HCT116 (cell line): Measurements from ENCODE around the gene PHACTR1. TPM values are rescaled to one million over a fixed set of nuclear protein-coding genes. Genes with fewer than 3 reads are reported as not detected.

ENCODE experiments used
- ATAC-seq: fragments of 200-7000 bp; cut with Tn5 transposase; 2 replicates; pipeline ENCODE4 v1.9.1; 2020; ENCODE audit warnings: mild to moderate bottlenecking, moderate library complexity
- BruUV-seq: library from RNA; stranded (reverse); fragments of 400-500 nt; replicated peaks from 2 replicates; lab custom pipeline; 2021; lab: Mats Ljungman, UMichigan
- CTCF ChIA-PET: fragments of 300-600 bp; sonication (Branson Sonifier 250); formaldehyde crosslinking; loops from one replicate; lab custom pipeline; 2021; ENCODE audit warnings: antibody characterized with exemption; lab: Charles Lee
- POLR2A ChIA-PET: fragments of 300-600, 350-600 bp; sonication (Branson Sonifier 250); formaldehyde crosslinking; loops from one replicate; lab custom pipeline; 2021; ENCODE audit warnings: antibody characterized with exemption; lab: Charles Lee
- RAD21 ChIA-PET, 2 experiments: fragments of 300-600 bp; sonication (Branson Sonifier 250); formaldehyde crosslinking; loops; one replicate each; lab custom pipeline; 2023; ENCODE audit warnings: low total read pairs in 2 of 2; ENCODE audit not compliant: uncharacterized antibody in 2 of 2, unreplicated experiment in 2 of 2, low non-redundant PET in 1 of 2; lab: Charles Lee
- DNase-seq: peaks from one replicate; pipeline ENCODE4 v3.0.0-alpha.2; 2010; ENCODE audit warnings: low read depth, low spot score
- H2AFZ ChIP-seq: fragments of 200-600 bp; shearing (Covaris generic), sonication (generic); 2 replicates; pipeline ENCODE4 v1.6.1; 2017; ENCODE audit warnings: low read depth, mixed run types, mixed read lengths, antibody characterized with exemption, low read length; ENCODE audit not compliant: poor library complexity, severe bottlenecking
- H3K27ac ChIP-seq: 2 replicates; pipeline ENCODE4 v1.5.1; 2012; ENCODE audit warnings: low read depth, low read length
- H3K27me3 ChIP-seq: fragments of 200-600 bp; sonication (generic); 2 replicates; pipeline ENCODE4 v1.6.1; 2016; ENCODE audit warnings: mixed run types, low read length, mixed read lengths; ENCODE audit not compliant: insufficient read depth
- H3K36me3 ChIP-seq, 2 experiments: fragments of 200-500 bp in 1 of 2; fragments of 200-600 bp in 1 of 2; sonication (Bioruptor generic) in 1 of 2; sonication (generic) in 1 of 2; 2 replicates each; pipeline versions ENCODE4 v1.5.1 to v1.6.1; 2014 to 2016; ENCODE audit warnings: low read length in 2 of 2, inconsistent platforms in 1 of 2, mixed read lengths in 1 of 2, mixed run types in 1 of 2; ENCODE audit not compliant: insufficient read depth in 2 of 2, control insufficient read depth in 1 of 2
- H3K4me1 ChIP-seq, 2 experiments: fragments of 200-600 bp in 1 of 2; sonication (generic) in 1 of 2; 2 replicates each; pipeline versions ENCODE4 v1.5.1 to v1.6.1; 2012 to 2017; ENCODE audit warnings: low read length in 2 of 2, inconsistent platforms in 1 of 2, mild to moderate bottlenecking in 1 of 2, mixed read lengths in 1 of 2, mixed run types in 1 of 2, moderate library complexity in 1 of 2; ENCODE audit not compliant: insufficient read depth in 2 of 2, control insufficient read depth in 1 of 2
- H3K4me2 ChIP-seq: fragments of 200-600 bp; sonication (generic); 2 replicates; pipeline ENCODE4 v1.6.1; 2017; ENCODE audit warnings: mixed run types, low read length, mixed read lengths
- H3K4me3 ChIP-seq, 2 experiments: fragments of 200-600 bp in 1 of 2; sonication (generic) in 1 of 2; replicated peaks in 1 of 2; 2 replicates each; pipeline ENCODE4 v1.5.1; 2011 to 2016; ENCODE audit warnings: low read length in 2 of 2, control low read depth in 1 of 2, low read depth in 1 of 2, mild to moderate bottlenecking in 1 of 2, mixed read lengths in 1 of 2, mixed run types in 1 of 2
- H3K79me2 ChIP-seq: fragments of 200-600 bp; sonication (generic); 2 replicates; pipeline ENCODE4 v1.6.1; 2017; ENCODE audit warnings: mild to moderate bottlenecking, mixed run types, low read length, moderate library complexity, mixed read lengths; ENCODE audit not compliant: insufficient read depth
- H3K9ac ChIP-seq: fragments of 200-600 bp; sonication (generic); 2 replicates; pipeline ENCODE4 v1.6.1; 2016; ENCODE audit warnings: low read length, mixed read lengths
- H3K9me2 ChIP-seq: fragments of 200-600 bp; sonication (generic), shearing (Covaris generic); 2 replicates; pipeline ENCODE4 v1.6.1; 2017; ENCODE audit warnings: mixed run types, mild to moderate bottlenecking, moderate library complexity; ENCODE audit not compliant: insufficient read depth
- H3K9me3 ChIP-seq, 2 experiments: fragments of 200-500 bp in 1 of 2; fragments of 200-600 bp in 1 of 2; sonication (Bioruptor generic) in 1 of 2; sonication (generic) in 1 of 2; 2 replicates each; pipeline ENCODE4 v1.6.1; 2014 to 2017; ENCODE audit warnings: low read length in 2 of 2, mixed read lengths in 2 of 2, inconsistent platforms in 1 of 2, low read depth in 1 of 2, mild to moderate bottlenecking in 1 of 2, mixed run types in 1 of 2, moderate library complexity in 1 of 2; ENCODE audit not compliant: control insufficient read depth in 1 of 2, insufficient read depth in 1 of 2
- H4K20me1 ChIP-seq: fragments of 200-600 bp; sonication (generic), shearing (Covaris generic); 2 replicates; pipeline ENCODE4 v1.6.1; 2017; ENCODE audit warnings: mixed run types, mild to moderate bottlenecking, moderate library complexity; ENCODE audit not compliant: insufficient read depth
- CEBPB ChIP-seq: IDR thresholded peaks from 2 replicates; pipeline ENCODE4 v1.6.1; 2012; ENCODE audit warnings: low read depth
- EGR1 ChIP-seq: IDR thresholded peaks from 2 replicates; pipeline ENCODE4 v1.6.1; 2012; ENCODE audit warnings: low read depth
- ELF1 ChIP-seq: IDR thresholded peaks from 2 replicates; pipeline ENCODE4 v1.6.1; 2012; ENCODE audit warnings: low read depth, borderline replicate concordance
- FOSL1 ChIP-seq: IDR thresholded peaks from 2 replicates; pipeline ENCODE4 v1.6.1; 2012; ENCODE audit warnings: low read depth
- POLR2A ChIP-seq: IDR thresholded peaks from 2 replicates; pipeline ENCODE4 v1.7.0; 2011; ENCODE audit warnings: borderline replicate concordance; ENCODE audit not compliant: insufficient read depth, insufficient read length; ENCODE audit errors: extremely low read depth
- POLR2AphosphoS5 ChIP-seq: IDR thresholded peaks from 2 replicates; pipeline ENCODE4 v1.6.1; 2011; ENCODE audit warnings: mild to moderate bottlenecking, low read depth, low read length, moderate library complexity
- RAD21 ChIP-seq: IDR thresholded peaks from 2 replicates; pipeline ENCODE4 v1.6.1; 2012; ENCODE audit warnings: low read depth, mild to moderate bottlenecking
- SIN3A ChIP-seq: IDR thresholded peaks from 2 replicates; pipeline ENCODE4 v1.6.1; 2012; ENCODE audit warnings: low read depth
- SP1 ChIP-seq: IDR thresholded peaks from 2 replicates; pipeline ENCODE4 v1.6.1; 2012; ENCODE audit warnings: low read depth
- TCF7L2 ChIP-seq: IDR thresholded peaks from 2 replicates; pipeline ENCODE4 v1.7.0; 2011; ENCODE audit warnings: borderline replicate concordance, inconsistent platforms; ENCODE audit not compliant: insufficient read depth, insufficient read length; ENCODE audit errors: extremely low read depth
- YY1 ChIP-seq: IDR thresholded peaks from 2 replicates; pipeline ENCODE4 v1.6.1; 2011; ENCODE audit warnings: low read length, low read depth, moderate library complexity, mild to moderate bottlenecking; ENCODE audit not compliant: insufficient replicate concordance; ENCODE audit errors: extremely low read depth
- ZFX ChIP-seq: fragments of 450-650 bp; IDR thresholded peaks from 2 replicates; pipeline ENCODE4 v1.6.1; 2017
- intact Hi-C: fragments of 100-400 bp; cut with micrococcal nuclease; formaldehyde crosslinking; loops from 2 replicates; pipeline ENCODE4 v1.10.0; 2022
- total RNA-seq: library from RNA; stranded (reverse); gene quantifications from one replicate; pipeline ENCODE4 v1.2.1, GENCODE V29; 2021; ENCODE audit not compliant: unreplicated experiment
- TF ChIP-seq, protein P1 (sequence below): IDR thresholded peaks from 2 replicates; pipeline ENCODE4 v1.6.1; 2012
- TF ChIP-seq, protein P2 (sequence below): IDR thresholded peaks from 2 replicates; pipeline ENCODE4 v1.6.1; 2012; ENCODE audit warnings: low read depth
- TF ChIP-seq, protein P3 (sequence below): IDR thresholded peaks from 2 replicates; pipeline ENCODE4 v1.6.1; 2011; ENCODE audit warnings: mild to moderate bottlenecking, low read length, moderate library complexity; ENCODE audit not compliant: insufficient replicate concordance; ENCODE audit errors: extremely low read depth

The PHACTR1 gene
- total RNA-seq, 1 experiment from 2014 or later = 0.17 TPM

DNA sequence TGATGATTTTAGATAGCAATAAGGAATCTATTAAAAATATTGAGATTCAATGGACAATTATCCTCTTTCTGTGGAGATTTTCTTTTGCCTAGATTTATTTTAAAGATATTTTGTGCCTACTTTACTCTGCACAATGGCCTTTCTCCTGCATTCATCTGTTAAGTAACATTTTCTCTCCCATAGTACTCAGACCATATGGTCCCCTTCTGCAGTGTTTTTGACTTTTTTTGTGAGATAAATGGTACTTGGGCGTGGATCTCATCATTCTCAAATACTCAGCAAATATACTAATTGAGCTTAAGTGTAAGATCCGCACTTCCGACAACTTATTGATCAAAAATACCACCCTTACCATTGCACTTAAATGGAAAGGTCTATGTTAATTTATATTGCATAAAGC is 55.8 kb downstream of the PHACTR1 start:
- Histone ChIP-seq H2AFZ (no peak overlapping the region), H3K4me1 (no peaks in the 10 kb centered on the region), H3K9ac (no peak overlapping the region), H3K4me3 (no peak overlapping the region), H3K9me3 (no peaks in the 10 kb centered on the region), H3K79me2 (no peaks in the 10 kb centered on the region), H4K20me1 (no peaks in the 10 kb centered on the region), H3K36me3 (no peaks in the 10 kb centered on the region), H3K27ac (no peak overlapping the region), H3K4me2 (no peak overlapping the region), H3K9me2 (no peaks in the 10 kb centered on the region), H3K27me3 (peaks cover 42% of the 10 kb centered on the region)
- ChIA-PET CTCF (no interaction called here), POLR2A (no interaction called here), RAD21 (no interaction called here)
- intact Hi-C loops = no loop called here
- TF ChIP-seq RAD21 (no peak), ELF1 (no peak), SP1 (no peak), EGR1 (no peak), ZFX (no peak), FOSL1 (no peak), POLR2AphosphoS5 (no peak), CEBPB (no peak), TCF7L2 (no peak), SIN3A (no peak), YY1 (no peak), POLR2A (no peak)
- TF ChIP-seq, protein P1, sequence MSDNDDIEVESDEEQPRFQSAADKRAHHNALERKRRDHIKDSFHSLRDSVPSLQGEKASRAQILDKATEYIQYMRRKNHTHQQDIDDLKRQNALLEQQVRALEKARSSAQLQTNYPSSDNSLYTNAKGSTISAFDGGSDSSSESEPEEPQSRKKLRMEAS = no peak
- TF ChIP-seq, protein P2, sequence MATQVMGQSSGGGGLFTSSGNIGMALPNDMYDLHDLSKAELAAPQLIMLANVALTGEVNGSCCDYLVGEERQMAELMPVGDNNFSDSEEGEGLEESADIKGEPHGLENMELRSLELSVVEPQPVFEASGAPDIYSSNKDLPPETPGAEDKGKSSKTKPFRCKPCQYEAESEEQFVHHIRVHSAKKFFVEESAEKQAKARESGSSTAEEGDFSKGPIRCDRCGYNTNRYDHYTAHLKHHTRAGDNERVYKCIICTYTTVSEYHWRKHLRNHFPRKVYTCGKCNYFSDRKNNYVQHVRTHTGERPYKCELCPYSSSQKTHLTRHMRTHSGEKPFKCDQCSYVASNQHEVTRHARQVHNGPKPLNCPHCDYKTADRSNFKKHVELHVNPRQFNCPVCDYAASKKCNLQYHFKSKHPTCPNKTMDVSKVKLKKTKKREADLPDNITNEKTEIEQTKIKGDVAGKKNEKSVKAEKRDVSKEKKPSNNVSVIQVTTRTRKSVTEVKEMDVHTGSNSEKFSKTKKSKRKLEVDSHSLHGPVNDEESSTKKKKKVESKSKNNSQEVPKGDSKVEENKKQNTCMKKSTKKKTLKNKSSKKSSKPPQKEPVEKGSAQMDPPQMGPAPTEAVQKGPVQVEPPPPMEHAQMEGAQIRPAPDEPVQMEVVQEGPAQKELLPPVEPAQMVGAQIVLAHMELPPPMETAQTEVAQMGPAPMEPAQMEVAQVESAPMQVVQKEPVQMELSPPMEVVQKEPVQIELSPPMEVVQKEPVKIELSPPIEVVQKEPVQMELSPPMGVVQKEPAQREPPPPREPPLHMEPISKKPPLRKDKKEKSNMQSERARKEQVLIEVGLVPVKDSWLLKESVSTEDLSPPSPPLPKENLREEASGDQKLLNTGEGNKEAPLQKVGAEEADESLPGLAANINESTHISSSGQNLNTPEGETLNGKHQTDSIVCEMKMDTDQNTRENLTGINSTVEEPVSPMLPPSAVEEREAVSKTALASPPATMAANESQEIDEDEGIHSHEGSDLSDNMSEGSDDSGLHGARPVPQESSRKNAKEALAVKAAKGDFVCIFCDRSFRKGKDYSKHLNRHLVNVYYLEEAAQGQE = no peak
- TF ChIP-seq, protein P3, sequence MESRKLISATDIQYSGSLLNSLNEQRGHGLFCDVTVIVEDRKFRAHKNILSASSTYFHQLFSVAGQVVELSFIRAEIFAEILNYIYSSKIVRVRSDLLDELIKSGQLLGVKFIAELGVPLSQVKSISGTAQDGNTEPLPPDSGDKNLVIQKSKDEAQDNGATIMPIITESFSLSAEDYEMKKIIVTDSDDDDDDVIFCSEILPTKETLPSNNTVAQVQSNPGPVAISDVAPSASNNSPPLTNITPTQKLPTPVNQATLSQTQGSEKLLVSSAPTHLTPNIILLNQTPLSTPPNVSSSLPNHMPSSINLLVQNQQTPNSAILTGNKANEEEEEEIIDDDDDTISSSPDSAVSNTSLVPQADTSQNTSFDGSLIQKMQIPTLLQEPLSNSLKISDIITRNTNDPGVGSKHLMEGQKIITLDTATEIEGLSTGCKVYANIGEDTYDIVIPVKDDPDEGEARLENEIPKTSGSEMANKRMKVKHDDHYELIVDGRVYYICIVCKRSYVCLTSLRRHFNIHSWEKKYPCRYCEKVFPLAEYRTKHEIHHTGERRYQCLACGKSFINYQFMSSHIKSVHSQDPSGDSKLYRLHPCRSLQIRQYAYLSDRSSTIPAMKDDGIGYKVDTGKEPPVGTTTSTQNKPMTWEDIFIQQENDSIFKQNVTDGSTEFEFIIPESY = no peak
- no peak for DNase-seq
- no peak for ATAC-seq
- BruUV-seq = no TSS peak
